HepG2 (cell line): Measurements from ENCODE around the gene CAPN11. TPM values are rescaled to one million over a fixed set of nuclear protein-coding genes. Genes with fewer than 3 reads are reported as not detected.

Source experiments
- DNMT1 ChIP-seq: sonication (generic); formaldehyde crosslinking; IDR thresholded peaks from 2 replicates; pipeline ENCODE4 v1.5.1; 2020; ENCODE audit warnings: mild to moderate bottlenecking, missing genetic modification reagents
- ELF3 ChIP-seq: IDR thresholded peaks from 2 replicates; pipeline ENCODE4 v1.6.1; 2016; ENCODE audit warnings: missing genetic modification reagents, missing compliant biosample characterization
- FOSL2 ChIP-seq: sonication (generic); formaldehyde crosslinking; IDR thresholded peaks from 2 replicates; pipeline ENCODE4 v1.4.0; 2020; ENCODE audit warnings: missing genetic modification reagents
- KAT8 ChIP-seq: IDR thresholded peaks from 2 replicates; pipeline ENCODE4 v1.6.1; 2016; ENCODE audit warnings: missing genetic modification reagents, missing compliant biosample characterization
- MAZ ChIP-seq, 2 experiments: sonication (generic) in 1 of 2; formaldehyde crosslinking in 1 of 2; IDR thresholded peaks; 2 replicates each; pipeline versions ENCODE4 v1.5.0 to v1.6.1; 2012 to 2020; ENCODE audit warnings: low read depth in 2 of 2, mild to moderate bottlenecking in 2 of 2, borderline replicate concordance in 1 of 2, improper control_type of control experiment in 1 of 2, low read length in 1 of 2, missing genetic modification reagents in 1 of 2, moderate library complexity in 1 of 2
- MED1 ChIP-seq: sonication (generic); formaldehyde crosslinking; IDR thresholded peaks from 2 replicates; pipeline ENCODE4 v1.4.0; 2020; ENCODE audit warnings: missing genetic modification reagents
- PHF8 ChIP-seq: sonication (generic); formaldehyde crosslinking; IDR thresholded peaks from 2 replicates; pipeline ENCODE4 v1.5.0; 2020; ENCODE audit warnings: missing genetic modification reagents
- RNF2 ChIP-seq: fragments of 450-650 bp; conservative IDR thresholded peaks from 2 replicates; pipeline ENCODE4 v1.6.1; 2016; ENCODE audit warnings: low read depth
- RXRB ChIP-seq: IDR thresholded peaks from 2 replicates; pipeline ENCODE4 v1.6.1; 2016; ENCODE audit warnings: borderline replicate concordance, missing genetic modification reagents, missing compliant biosample characterization
- SOX5 ChIP-seq: IDR thresholded peaks from 2 replicates; pipeline ENCODE4 v1.6.1; 2016; ENCODE audit warnings: borderline replicate concordance
- SRY ChIP-seq: sonication (generic); formaldehyde crosslinking; IDR thresholded peaks from 2 replicates; pipeline ENCODE4 v1.8.0; 2022; ENCODE audit warnings: mild to moderate bottlenecking, missing genetic modification reagents
- ZNF335 ChIP-seq: sonication (generic); formaldehyde crosslinking; IDR thresholded peaks from 2 replicates; pipeline ENCODE4 v1.4.0; 2020; ENCODE audit warnings: missing genetic modification reagents
- ZNF839 ChIP-seq: sonication (generic); formaldehyde crosslinking; IDR thresholded peaks from 2 replicates; pipeline ENCODE4 v1.4.0; 2020; ENCODE audit warnings: missing genetic modification reagents, mild to moderate bottlenecking, borderline replicate concordance
- polyA plus RNA-seq, 8 experiments: library from polyadenylated mRNA; depleted of rRNA in 3 of 8; stranded (reverse) in 7 of 8; unstranded in 1 of 8; fragments of >200 nt; fragmentation: Illumina TruSeq in 4 of 8; extraction: Trizol in 4 of 8; gene quantifications; 2 replicates each; pipeline versions ENCODE4 v1.2.1 to v1.2.3, GENCODE V29; 2011 to 2016; ENCODE audit warnings: low read depth in 4 of 8, missing spikeins in 1 of 8, mixed read lengths in 1 of 8; ENCODE audit not compliant: insufficient read depth in 1 of 8
- total RNA-seq, 5 experiments: library from RNA; depleted of rRNA; stranded (reverse); fragments of >200 nt; fragmentation: Illumina TruSeq; extraction: Trizol; gene quantifications; 2 replicates each; pipeline ENCODE4 v1.2.3, GENCODE V29; 2016; ENCODE audit warnings: low read depth in 1 of 5
- TF ChIP-seq, protein P1 (sequence below): sonication (generic); formaldehyde crosslinking; IDR thresholded peaks from 2 replicates; pipeline ENCODE4 v1.4.0; 2020; ENCODE audit warnings: mild to moderate bottlenecking, missing genetic modification reagents
- TF ChIP-seq, protein P2 (sequence below): sonication (generic); formaldehyde crosslinking; IDR thresholded peaks from 2 replicates; pipeline ENCODE4 v1.5.0; 2020; ENCODE audit warnings: mild to moderate bottlenecking, missing genetic modification reagents, moderate library complexity
- TF ChIP-seq, protein P3 (sequence below): conservative IDR thresholded peaks from 2 replicates; pipeline ENCODE4 v1.6.1; 2018; ENCODE audit warnings: missing genetic modification reagents
- TF ChIP-seq, protein P4 (sequence below), 2 experiments: sonication (generic) in 1 of 2; formaldehyde crosslinking in 1 of 2; IDR thresholded peaks; 2 replicates each; pipeline versions ENCODE4 v1.5.1 to v1.6.1; 2011 to 2020; ENCODE audit warnings: borderline replicate concordance in 1 of 2, low read depth in 1 of 2, low read length in 1 of 2, mild to moderate bottlenecking in 1 of 2, missing genetic modification reagents in 1 of 2, moderate library complexity in 1 of 2
- TF ChIP-seq, protein P5 (sequence below): sonication (generic); formaldehyde crosslinking; IDR thresholded peaks from 2 replicates; pipeline ENCODE4 v1.8.1; 2023; ENCODE audit warnings: mild to moderate bottlenecking, missing genetic modification reagents
- TF ChIP-seq, protein P6 (sequence below): sonication (generic); formaldehyde crosslinking; IDR thresholded peaks from 2 replicates; pipeline ENCODE4 v1.5.0; 2020; ENCODE audit warnings: mild to moderate bottlenecking, low read depth, missing genetic modification reagents, borderline replicate concordance

CAPN11 gene
- total and polyA plus RNA-seq, 2 of the 13 experiments (the other 11 are each of a cell fraction or from before 2014, with no cell fraction given), result 0.07 to 0.11 TPM

DNA sequence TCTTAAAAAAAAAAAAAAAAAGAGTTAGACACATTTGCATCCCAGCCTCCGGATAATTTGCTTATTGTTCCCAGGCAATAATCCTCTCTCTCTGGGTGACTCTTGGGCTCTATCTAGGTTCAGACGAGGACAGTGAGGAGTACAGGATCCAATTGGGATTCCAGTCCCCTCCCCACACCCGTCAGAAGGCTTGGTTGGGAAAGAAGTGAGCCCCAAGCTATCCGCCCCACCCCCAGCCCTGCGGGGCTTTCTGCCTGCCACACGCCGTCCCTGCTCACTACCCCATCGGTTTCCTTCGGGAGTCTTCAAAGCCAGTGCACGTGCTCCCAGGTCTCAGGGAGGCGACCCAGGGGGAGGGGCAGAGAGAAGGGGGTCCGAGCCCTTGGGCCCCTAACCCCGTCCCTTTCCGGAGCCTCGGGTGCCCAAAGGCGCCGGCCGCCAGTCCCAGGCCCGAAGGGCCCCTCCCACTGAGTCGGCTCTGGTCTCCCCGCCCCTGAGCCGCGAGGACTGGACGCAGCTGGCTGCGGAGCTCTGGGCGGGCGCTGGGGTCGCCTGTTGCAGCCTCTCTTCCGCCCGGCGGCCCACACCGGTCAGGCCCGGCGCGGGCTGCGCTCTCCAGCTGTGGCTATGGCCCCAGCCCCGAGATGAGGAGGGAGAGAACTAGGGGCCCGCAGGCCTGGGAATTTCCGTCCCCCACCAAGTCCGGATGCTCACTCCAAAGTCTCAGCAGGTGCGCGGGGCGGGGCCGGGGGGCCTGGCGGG lies 60.6 kb downstream of the CAPN11 start (continued):
- TF ChIP-seq, protein P1, sequence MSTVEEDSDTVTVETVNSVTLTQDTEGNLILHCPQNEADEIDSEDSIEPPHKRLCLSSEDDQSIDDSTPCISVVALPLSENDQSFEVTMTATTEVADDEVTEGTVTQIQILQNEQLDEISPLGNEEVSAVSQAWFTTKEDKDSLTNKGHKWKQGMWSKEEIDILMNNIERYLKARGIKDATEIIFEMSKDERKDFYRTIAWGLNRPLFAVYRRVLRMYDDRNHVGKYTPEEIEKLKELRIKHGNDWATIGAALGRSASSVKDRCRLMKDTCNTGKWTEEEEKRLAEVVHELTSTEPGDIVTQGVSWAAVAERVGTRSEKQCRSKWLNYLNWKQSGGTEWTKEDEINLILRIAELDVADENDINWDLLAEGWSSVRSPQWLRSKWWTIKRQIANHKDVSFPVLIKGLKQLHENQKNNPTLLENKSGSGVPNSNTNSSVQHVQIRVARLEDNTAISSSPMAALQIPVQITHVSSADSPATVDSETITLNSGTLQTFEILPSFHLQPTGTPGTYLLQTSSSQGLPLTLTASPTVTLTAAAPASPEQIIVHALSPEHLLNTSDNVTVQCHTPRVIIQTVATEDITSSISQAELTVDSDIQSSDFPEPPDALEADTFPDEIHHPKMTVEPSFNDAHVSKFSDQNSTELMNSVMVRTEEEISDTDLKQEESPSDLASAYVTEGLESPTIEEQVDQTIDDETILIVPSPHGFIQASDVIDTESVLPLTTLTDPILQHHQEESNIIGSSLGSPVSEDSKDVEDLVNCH (CRISPR knock-in tag), result peak; percentile 36; the same call in 1 of the 2 replicates
- TF ChIP-seq, protein P2, sequence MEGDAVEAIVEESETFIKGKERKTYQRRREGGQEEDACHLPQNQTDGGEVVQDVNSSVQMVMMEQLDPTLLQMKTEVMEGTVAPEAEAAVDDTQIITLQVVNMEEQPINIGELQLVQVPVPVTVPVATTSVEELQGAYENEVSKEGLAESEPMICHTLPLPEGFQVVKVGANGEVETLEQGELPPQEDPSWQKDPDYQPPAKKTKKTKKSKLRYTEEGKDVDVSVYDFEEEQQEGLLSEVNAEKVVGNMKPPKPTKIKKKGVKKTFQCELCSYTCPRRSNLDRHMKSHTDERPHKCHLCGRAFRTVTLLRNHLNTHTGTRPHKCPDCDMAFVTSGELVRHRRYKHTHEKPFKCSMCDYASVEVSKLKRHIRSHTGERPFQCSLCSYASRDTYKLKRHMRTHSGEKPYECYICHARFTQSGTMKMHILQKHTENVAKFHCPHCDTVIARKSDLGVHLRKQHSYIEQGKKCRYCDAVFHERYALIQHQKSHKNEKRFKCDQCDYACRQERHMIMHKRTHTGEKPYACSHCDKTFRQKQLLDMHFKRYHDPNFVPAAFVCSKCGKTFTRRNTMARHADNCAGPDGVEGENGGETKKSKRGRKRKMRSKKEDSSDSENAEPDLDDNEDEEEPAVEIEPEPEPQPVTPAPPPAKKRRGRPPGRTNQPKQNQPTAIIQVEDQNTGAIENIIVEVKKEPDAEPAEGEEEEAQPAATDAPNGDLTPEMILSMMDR (CRISPR knock-in tag), result no peak; the same call in 1 of the 2 replicates
- TF ChIP-seq, protein P3, sequence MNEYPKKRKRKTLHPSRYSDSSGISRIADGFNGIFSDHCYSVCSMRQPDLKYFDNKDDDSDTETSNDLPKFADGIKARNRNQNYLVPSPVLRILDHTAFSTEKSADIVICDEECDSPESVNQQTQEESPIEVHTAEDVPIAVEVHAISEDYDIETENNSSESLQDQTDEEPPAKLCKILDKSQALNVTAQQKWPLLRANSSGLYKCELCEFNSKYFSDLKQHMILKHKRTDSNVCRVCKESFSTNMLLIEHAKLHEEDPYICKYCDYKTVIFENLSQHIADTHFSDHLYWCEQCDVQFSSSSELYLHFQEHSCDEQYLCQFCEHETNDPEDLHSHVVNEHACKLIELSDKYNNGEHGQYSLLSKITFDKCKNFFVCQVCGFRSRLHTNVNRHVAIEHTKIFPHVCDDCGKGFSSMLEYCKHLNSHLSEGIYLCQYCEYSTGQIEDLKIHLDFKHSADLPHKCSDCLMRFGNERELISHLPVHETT (CRISPR knock-in tag), result 0 out of 2 replicates have a peak, but pooled peaks have one; percentile 62
- TF ChIP-seq KAT8 (CRISPR knock-in tag), result peak; percentile 72; the same call in 1 of the 2 replicates
- TF ChIP-seq ELF3, result peak; percentile 53; the same call in 1 of the 2 replicates
- TF ChIP-seq FOSL2 (CRISPR knock-in tag), result peak; percentile 51; the same call in 1 of the 2 replicates
- TF ChIP-seq SRY, result no peak
- TF ChIP-seq MAZ (IDR thresholded peaks at IDR 0.05; ENCODE audit: borderline replicate concordance, low read depth, low read length), result no peak
- TF ChIP-seq MAZ (CRISPR knock-in tag; IDR thresholded peaks at IDR 0.05; ENCODE audit: low read depth), result peak; percentile 46; the same call in 1 of the 2 replicates
- TF ChIP-seq, protein P4, sequence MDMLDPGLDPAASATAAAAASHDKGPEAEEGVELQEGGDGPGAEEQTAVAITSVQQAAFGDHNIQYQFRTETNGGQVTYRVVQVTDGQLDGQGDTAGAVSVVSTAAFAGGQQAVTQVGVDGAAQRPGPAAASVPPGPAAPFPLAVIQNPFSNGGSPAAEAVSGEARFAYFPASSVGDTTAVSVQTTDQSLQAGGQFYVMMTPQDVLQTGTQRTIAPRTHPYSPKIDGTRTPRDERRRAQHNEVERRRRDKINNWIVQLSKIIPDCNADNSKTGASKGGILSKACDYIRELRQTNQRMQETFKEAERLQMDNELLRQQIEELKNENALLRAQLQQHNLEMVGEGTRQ (IDR thresholded peaks at IDR 0.05; ENCODE audit: low read depth, low read length), result no peak
- TF ChIP-seq, protein P4 (CRISPR knock-in tag; IDR thresholded peaks at IDR 0.05; ENCODE audit: borderline replicate concordance), result no peak
- peak; percentile 63; the same call in 1 of the 2 replicates for TF ChIP-seq RNF2
- TF ChIP-seq ZNF335 (CRISPR knock-in tag), result peak; percentile 79; the same call in 1 of the 2 replicates
- no peak for TF ChIP-seq DNMT1 (CRISPR knock-in tag)
- TF ChIP-seq RXRB (CRISPR knock-in tag), result peak; percentile 58; the same call in 1 of the 2 replicates
- TF ChIP-seq ZNF839 (CRISPR knock-in tag), result peak; percentile 65; the same call in 1 of the 2 replicates
- TF ChIP-seq PHF8, result peak; percentile 78
- TF ChIP-seq, protein P5, sequence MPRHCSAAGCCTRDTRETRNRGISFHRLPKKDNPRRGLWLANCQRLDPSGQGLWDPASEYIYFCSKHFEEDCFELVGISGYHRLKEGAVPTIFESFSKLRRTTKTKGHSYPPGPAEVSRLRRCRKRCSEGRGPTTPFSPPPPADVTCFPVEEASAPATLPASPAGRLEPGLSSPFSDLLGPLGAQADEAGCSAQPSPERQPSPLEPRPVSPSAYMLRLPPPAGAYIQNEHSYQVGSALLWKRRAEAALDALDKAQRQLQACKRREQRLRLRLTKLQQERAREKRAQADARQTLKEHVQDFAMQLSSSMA, result peak; percentile 66; the same call in 1 of the 2 replicates
- TF ChIP-seq, protein P6, sequence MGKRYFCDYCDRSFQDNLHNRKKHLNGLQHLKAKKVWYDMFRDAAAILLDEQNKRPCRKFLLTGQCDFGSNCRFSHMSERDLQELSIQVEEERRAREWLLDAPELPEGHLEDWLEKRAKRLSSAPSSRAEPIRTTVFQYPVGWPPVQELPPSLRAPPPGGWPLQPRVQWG, result no peak
- peak; percentile 44; the same call in 1 of the 2 replicates for TF ChIP-seq SOX5 (CRISPR knock-in tag)
- peak; percentile 69 for TF ChIP-seq MED1 (CRISPR knock-in tag)
